Type B pancreatic cell (in vitro differentiated cells): ENCODE results near the gene EXOC7. TPM values are rescaled to one million over a fixed set of nuclear protein-coding genes. Genes with fewer than 3 reads are reported as not detected.
"Not testable (repeated sequence)": the region's sequence is repeated elsewhere in the genome, so short reads cannot be mapped to it uniquely, and the experiment has no call there.

Experiments used
- DNase-seq: peaks from one replicate; pipeline ENCODE4 v3.0.0; 2021; ENCODE audit warnings: mixed read lengths; ENCODE audit not compliant: unreplicated experiment; ENCODE audit errors: extremely low spot score
- H3K27ac Mint-ChIP-seq: 2 replicates; pipeline ENCODE4 v1.8.0; 2021; ENCODE audit warnings: mild to moderate bottlenecking, mixed read lengths
- H3K27me3 Mint-ChIP-seq: 2 replicates; pipeline ENCODE4 v1.8.0; 2021; ENCODE audit warnings: mixed read lengths
- H3K36me3 Mint-ChIP-seq: 2 replicates; pipeline ENCODE4 v1.8.0; 2021; ENCODE audit warnings: mixed read lengths
- H3K4me1 Mint-ChIP-seq: one replicate; pipeline ENCODE4 v1.8.0; 2021; ENCODE audit warnings: mixed read lengths; ENCODE audit not compliant: unreplicated experiment
- H3K4me3 Mint-ChIP-seq: 2 replicates; pipeline ENCODE4 v1.8.0; 2021; ENCODE audit warnings: mild to moderate bottlenecking, mixed read lengths
- H3K9me3 Mint-ChIP-seq: 2 replicates; pipeline ENCODE4 v1.8.0; 2021; ENCODE audit warnings: mixed read lengths
- CTCF ChIP-seq: fragments of 200-600 bp; sonication (generic); conservative IDR thresholded peaks from 2 replicates; pipeline ENCODE4 v1.5.0; 2021; ENCODE audit warnings: antibody characterized with exemption, mild to moderate bottlenecking
- total RNA-seq: library from RNA; stranded (reverse); gene quantifications from 2 replicates; pipeline ENCODE4 v1.2.1, GENCODE V29; 2021; ENCODE audit warnings: low replicate concordance

The EXOC7 gene
- total RNA-seq, 1 donor from 2014 or later: 201 TPM

GRCh38 chr17:76049239-76049638, 54.3 kb downstream of the EXOC7 start:
- H3K4me1 Mint-ChIP-seq: peaks cover 15% of the 10 kb centered on the region
- H3K4me3 Mint-ChIP-seq: no peak overlapping the region
- peak overlapping the region; percentile 75 for H3K27ac Mint-ChIP-seq
- H3K9me3 Mint-ChIP-seq: peaks cover 4% of the 10 kb centered on the region
- H3K36me3 Mint-ChIP-seq: peaks cover 52% of the 10 kb centered on the region
- DNase-seq: no peak
- H3K27me3 Mint-ChIP-seq: no peaks in the 10 kb centered on the region
- no peak for TF ChIP-seq CTCF

- H3K9me3 Mint-ChIP-seq: peaks cover 4% of the 10 kb centered on the region
- TF ChIP-seq CTCF: no peak
- peak overlapping the region; percentile 16 for H3K4me3 Mint-ChIP-seq
- H3K27me3 Mint-ChIP-seq: no peaks in the 10 kb centered on the region
- H3K4me1 Mint-ChIP-seq: peaks cover 18% of the 10 kb centered on the region
- H3K27ac Mint-ChIP-seq: peak overlapping the region; percentile 75
- H3K36me3 Mint-ChIP-seq: peaks cover 52% of the 10 kb centered on the region
- no peak for DNase-seq
Measured at GRCh38 chr17:76048711-76049110, 54.9 kb downstream of the EXOC7 start.

- Mint-ChIP-seq H3K36me3 (peaks cover 52% of the 10 kb centered on the region), H3K4me1 (peaks cover 18% of the 10 kb centered on the region), H3K4me3 (no peak overlapping the region), H3K27ac (peak overlapping the region; percentile 75), H3K9me3 (peaks cover 4% of the 10 kb centered on the region), H3K27me3 (no peaks in the 10 kb centered on the region)
- no peak for DNase-seq
- no peak for TF ChIP-seq CTCF
Measured at GRCh38 chr17:76048025-76048605, 55.5 kb downstream of the EXOC7 start.

- H3K4me1 Mint-ChIP-seq: peaks cover 15% of the 10 kb centered on the region
- no peaks in the 10 kb centered on the region for H3K9me3 Mint-ChIP-seq
- no peak for TF ChIP-seq CTCF
- no peaks in the 10 kb centered on the region for H3K27me3 Mint-ChIP-seq
- no peak for DNase-seq
- peaks cover 51% of the 10 kb centered on the region for H3K36me3 Mint-ChIP-seq
- no peak overlapping the region for H3K27ac Mint-ChIP-seq
- no peak overlapping the region for H3K4me3 Mint-ChIP-seq
Measured at GRCh38 chr17:76046064-76046463, 57.5 kb downstream of the EXOC7 start.

- Mint-ChIP-seq H3K4me3 (peak overlapping the region; percentile 34), H3K36me3 (peaks cover 49% of the 10 kb centered on the region), H3K27ac (peak overlapping the region; percentile 79), H3K4me1 (peaks cover 15% of the 10 kb centered on the region)
- not testable (repeated sequence) for DNase-seq, H3K27me3 Mint-ChIP-seq, H3K9me3 Mint-ChIP-seq
Measured at GRCh38 chr17:76044475-76045007, 59.0 kb downstream of the EXOC7 start.

- DNase-seq, H3K27me3 Mint-ChIP-seq, H3K4me3 Mint-ChIP-seq, H3K9me3 Mint-ChIP-seq: not testable (repeated sequence)
- peaks cover 49% of the 10 kb centered on the region for H3K36me3 Mint-ChIP-seq
- peaks cover 13% of the 10 kb centered on the region for H3K4me1 Mint-ChIP-seq
- peak overlapping the region; percentile 79 for H3K27ac Mint-ChIP-seq
Measured at GRCh38 chr17:76042868-76043267, 60.7 kb downstream of the EXOC7 start.
